ENCODE results near the gene SNX10.

Gene SNX10

DNA sequence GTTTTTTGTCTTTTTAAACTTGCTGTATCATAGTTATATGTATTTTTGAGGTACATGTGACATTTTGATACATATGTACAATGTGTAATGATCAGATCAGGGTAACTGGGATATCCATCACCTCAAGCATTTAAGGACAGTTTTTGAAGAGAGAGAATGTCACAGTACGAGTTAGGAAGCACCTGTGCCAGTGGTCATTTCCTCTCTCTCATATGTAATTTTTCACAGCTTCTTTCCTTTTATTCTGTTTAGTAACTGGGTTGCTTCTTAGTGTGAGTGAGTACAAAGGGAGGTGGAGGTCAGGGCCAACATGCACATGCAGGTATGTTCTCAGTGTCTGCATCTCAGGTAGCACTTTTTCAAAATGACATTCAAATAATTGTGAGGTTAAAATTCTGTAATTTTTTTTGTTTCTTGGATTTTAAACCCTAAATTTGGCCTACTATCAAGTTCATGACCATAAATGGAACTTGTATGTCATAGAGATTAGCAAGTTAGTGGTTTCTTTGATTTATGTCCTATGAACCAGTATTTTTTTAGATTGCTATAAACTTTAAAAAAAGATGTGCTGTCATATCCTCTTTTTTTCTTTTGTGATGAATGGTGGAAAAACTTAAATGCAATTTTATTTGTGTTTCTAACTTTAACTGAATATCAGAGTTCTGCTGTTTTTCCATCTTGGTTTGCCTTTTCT lies 42.7 kb downstream of the SNX10 start:
- no peak for DNase-seq (ENCODE audit: low read depth, low spot score)

GRCh38 chr7:26337232-26337865 lies 45.7 kb downstream of the SNX10 start:
- DNase-seq (ENCODE audit: low read depth, low spot score) = no peak

DNA sequence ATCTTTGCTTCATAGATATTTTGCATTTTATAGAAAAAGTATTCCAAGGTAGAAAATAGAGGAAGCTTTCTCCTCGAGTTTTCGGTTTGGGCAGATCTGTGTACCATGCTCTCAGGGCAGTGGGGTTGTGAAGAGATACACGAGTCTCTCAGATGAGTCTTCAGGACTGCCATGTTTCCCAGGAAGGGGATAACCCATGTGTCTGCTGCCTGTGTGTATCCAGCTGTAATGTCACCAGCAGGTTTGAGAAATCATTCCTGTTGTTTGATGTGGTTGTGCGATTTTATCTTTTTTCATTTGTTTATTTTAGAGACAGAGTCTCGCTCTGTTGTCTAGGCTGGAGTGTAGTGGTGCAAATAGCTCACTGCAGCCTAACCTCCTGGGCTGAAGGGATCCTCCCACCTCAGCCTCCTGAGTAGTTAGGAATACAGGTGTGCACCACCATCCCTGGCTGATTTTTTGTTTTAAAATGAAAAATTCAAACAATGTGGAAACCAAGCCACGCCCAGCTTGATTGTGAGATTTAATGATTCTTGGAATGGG lies 48.9 kb downstream of the SNX10 start:
- no peak for DNase-seq (ENCODE audit: low read depth, low spot score)

DNA sequence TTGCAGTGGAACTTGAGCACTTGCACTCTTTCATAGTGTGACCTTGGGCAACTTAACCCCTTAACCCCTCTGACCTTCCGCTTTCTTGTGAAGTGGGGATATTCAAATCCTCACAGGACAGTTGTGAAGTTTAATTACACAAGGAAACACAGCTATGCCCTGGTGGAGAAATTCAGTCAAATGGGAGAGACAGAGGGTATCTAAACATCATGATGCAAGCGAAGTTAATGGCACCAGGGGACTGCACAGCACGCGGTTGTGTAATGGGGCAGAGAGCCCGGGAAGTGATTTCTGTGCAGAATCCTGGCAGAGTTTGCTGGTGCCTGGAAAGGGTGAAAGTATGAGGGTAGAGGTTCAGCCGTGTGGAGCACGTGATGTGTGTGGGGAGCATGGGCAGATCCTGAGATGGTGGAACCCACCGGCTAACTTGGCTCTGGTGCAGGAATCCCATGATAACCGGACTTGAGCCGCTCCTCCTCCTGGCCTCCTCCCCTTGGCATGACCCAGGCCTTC lies 51.7 kb downstream of the SNX10 start:
- DNase-seq (ENCODE audit: low read depth, low spot score) = no peak

GRCh38 chr7:26343837-26344236 lies 52.2 kb downstream of the SNX10 start:
- DNase-seq (ENCODE audit: low read depth, low spot score) = no peak

DNA sequence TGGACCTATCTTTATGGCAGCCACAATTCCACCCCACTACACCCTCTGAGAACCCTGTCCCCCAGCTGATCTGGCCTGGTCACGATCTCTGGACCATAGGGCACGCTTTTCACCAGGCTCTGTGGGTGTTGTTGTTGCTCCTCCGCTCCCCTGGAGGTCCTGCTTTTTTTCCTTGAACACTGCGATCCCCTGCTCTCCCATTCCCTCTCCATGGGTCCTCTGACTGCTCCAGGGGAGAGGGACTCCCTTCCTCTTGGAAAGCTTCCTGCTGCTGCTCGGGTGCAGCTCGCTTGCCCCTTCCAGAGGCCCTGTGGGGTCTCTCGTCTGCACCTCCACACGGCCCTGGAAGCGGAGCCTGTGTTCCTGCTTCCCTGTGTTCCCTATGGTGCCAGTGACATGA lies 53.5 kb downstream of the SNX10 start:
- no peak for DNase-seq (ENCODE audit: low read depth, low spot score)

DNA sequence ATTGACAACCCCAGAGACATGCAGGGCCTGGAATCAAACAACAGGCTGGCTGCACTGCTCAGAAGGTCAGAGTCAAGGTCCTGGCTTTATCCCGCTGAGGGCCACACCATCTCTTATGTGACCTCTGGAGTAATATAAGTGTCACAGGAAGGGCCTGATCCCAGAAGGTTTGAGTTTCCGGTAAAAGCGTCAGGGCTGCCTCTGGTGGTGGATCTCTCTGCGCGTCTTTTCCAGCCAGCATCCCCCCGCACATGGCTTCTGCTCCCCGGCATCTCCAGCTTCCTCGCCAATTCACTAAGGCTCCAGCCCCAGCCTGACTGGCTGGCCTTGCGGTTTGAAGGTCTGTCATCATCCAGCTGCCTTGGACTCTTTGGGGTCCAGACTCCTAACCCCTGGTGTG lies 54.2 kb downstream of the SNX10 start:
- no peak for DNase-seq (ENCODE audit: low read depth, low spot score)

DNA sequence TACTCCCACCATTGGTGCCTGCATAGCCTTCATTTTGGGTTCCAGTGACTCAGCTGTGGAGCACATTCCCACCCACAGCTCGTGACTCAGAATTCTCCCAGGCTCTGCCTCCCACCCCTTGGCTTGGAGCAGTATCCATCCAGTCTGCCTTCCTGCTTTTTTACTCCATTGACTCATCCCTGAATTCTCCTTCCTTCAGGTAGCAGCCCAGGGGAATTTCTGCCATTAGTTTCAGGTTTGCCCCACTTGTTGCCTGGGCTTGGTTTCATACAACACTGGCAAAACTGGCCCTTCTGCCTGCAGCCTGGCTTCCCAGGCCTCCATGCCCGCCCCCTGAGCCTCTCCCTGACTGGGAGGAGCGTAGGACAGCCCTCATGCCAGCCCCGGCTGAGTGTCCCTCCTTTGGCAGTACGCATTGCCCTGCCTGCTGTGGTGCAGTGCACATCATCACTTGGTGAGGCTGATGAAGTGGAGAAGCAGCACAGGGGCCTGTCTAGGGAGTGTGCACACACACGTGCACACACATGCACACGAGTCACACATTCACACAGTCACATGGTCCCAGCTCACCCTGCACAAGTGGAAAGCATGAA lies 55.0 kb downstream of the SNX10 start:
- peak; percentile 26 for DNase-seq (ENCODE audit: low read depth, low spot score)

GRCh38 chr7:26348234-26348851 lies 56.7 kb downstream of the SNX10 start:
- DNase-seq (ENCODE audit: low read depth, low spot score) = no peak

DNA sequence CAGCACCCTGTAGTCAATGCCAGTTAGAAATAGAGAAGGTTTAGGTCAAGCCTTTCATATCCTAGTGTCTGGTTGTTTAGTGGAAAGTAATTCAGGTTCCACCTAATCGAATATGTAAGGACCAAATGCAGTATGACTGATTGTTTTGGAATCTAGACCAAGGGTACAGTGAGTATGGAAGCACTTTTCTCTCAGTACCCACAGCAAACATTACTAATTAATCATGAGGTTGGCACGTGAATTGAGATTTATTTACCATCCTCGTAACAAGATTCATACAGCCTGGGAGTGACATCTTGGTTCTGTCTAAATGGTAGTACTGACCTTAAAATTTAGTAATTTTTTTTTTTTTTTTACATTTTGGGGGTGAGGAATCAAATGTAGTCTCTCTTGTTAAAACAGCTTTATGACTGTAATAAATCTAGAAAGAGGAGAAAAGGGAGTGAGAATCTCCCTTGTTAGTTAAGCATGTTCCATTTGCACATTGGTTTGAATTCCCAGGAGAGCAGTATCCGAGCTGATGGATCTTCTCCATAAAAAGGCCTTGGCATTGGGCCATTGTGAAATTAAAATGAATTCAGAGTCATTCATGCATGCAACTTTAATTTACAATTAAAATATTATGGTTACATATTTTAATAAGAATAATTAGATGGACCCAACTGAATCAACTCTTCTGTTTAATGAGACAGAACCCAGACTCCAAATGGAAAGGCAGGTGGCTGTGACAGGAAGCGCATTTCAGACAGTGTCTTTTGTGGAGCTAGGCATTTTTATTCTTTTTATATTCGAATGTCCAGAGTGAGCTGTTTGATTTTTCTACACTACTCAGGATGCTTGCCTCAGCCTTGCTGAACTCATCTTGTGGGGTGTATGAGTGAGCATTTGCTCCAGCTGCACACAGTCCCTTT lies 57.6 kb downstream of the SNX10 start:
- peak; percentile 45 for DNase-seq (ENCODE audit: low read depth, low spot score)

GRCh38 chr7:26351171-26351570 lies 59.5 kb downstream of the SNX10 start:
- no peak for DNase-seq (ENCODE audit: low read depth, low spot score)

- DNase-seq (ENCODE audit: low read depth, low spot score) = no peak
These were observed 64.6 kb downstream of the SNX10 start for GRCh38 chr7:26356229-26356628.

- DNase-seq (ENCODE audit: low read depth, low spot score) = no peak
These were observed 65.5 kb downstream of the SNX10 start for GRCh38 chr7:26356929-26357798.

- no peak for DNase-seq (ENCODE audit: low read depth, low spot score)
These were observed 66.1 kb downstream of the SNX10 start for GRCh38 chr7:26357799-26358151.

GRCh38 chr7:26360650-26361049 lies 69.0 kb downstream of the SNX10 start:
- no peak for DNase-seq (ENCODE audit: low read depth, low spot score)

GRCh38 chr7:26361637-26362036 lies 70.0 kb downstream of the SNX10 start:
- DNase-seq (ENCODE audit: low read depth, low spot score) = no peak

DNA sequence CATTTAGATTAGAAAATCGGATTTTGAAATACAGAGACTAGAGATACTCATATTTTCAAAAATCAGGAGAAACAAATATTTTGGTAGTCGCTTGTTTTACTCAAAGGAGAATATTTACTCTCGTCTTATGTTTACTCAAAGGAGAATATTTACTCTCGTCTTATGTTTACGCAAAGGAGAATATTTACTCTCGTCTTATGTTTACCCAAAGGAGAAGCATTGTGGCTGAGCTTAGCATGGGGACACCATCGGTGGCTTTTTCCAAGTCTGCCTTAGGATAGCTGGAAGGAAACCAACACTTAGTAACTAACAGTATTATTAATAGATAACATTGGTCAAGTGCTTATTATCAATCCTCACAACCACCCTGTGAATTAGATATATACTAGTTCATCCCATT lies 71.8 kb downstream of the SNX10 start:
- DNase-seq (ENCODE audit: low read depth, low spot score) = no peak

DNA sequence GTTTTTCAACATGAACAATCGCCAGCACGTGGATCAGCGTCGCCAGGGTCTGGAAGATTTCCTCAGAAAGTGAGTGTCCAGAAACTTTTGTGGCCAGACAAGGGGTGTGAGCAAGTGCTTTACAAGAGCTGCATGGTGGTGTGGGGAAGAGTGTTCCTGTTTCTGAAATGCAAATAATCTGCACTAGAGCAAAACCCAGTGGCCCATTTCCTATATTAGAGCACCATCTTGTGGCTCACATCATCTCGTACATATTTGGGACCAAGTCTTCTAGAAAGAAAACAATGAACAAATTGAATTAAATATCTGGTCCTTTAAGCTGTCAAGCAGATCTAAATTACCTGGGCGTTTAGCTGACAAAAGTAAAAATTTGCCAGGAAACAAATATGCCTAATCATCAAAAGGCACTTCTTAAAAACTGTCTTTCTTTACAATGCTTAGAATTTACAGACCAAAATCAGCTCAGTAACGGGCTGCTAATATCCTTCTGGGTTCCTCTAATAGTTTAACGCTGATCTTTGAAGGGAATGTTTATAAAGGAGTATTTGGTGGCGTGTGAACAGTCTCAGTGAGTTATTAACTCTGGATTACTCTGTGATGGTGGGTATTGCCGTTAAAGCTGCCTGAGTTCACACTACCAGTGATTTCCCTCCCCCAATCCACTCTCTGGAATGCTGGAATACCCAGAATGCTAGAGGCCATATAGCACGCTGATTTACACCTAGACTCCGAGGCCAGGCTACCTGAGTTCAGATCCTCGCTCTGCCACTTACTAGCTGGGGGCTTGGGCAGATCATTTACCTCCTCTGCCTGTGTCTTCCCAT lies 73.6 kb downstream of the SNX10 start:
- peak; percentile 86 for DNase-seq (ENCODE audit: low read depth, low spot score)

- DNase-seq (ENCODE audit: low read depth, low spot score) = no peak
These were observed 74.2 kb downstream of the SNX10 start for GRCh38 chr7:26365901-26366275.
